GM12878 (cell line): ENCODE data around the gene HCN4. TPM values are rescaled to one million over a fixed set of nuclear protein-coding genes. Genes with fewer than 3 reads are reported as not detected.

ENCODE experiments used
- ATAC-seq: fragments of 200-7000 bp; cut with Tn5 transposase; 3 replicates; pipeline ENCODE4 v1.9.1; 2020; ENCODE audit warnings: mild to moderate bottlenecking, moderate library complexity
- BruUV-seq: library from RNA; stranded (reverse); fragments of 400-500 nt; replicated peaks from 2 replicates; lab custom pipeline; 2021; lab: Mats Ljungman, UMichigan
- CTCF ChIA-PET: fragments of 300-600 bp; sonication (Branson Sonifier 250); formaldehyde crosslinking; extraction: SDS; loops from one replicate; lab custom pipeline; 2021; ENCODE audit warnings: inconsistent platforms; lab: Yijun Ruan, JAX
- POLR2A ChIA-PET: fragments of 350-600 bp; formaldehyde crosslinking; extraction: SDS; loops from one replicate; lab custom pipeline; 2021; ENCODE audit warnings: inconsistent platforms; lab: Charles Lee
- RAD21 ChIA-PET: fragments of 300-600 bp; sonication (Branson Sonifier 250); formaldehyde crosslinking; loops from one replicate; lab custom pipeline; 2023; ENCODE audit warnings: antibody characterized with exemption; ENCODE audit not compliant: unreplicated experiment; lab: Charles Lee
- SMC1A ChIA-PET: fragments of 300-600 bp; sonication (Branson Sonifier 250); formaldehyde crosslinking; loops from one replicate; lab custom pipeline; 2023; ENCODE audit not compliant: unreplicated experiment, uncharacterized antibody; lab: Charles Lee
- DNase-seq: peaks from one replicate; pipeline ENCODE4 v3.0.0-alpha.2; 2011; ENCODE audit warnings: low read depth, low spot score
- FAIRE-seq: peaks from 3 replicates; lab custom pipeline; 2011; peaks lifted over from hg19 to GRCh38; lab: Jason Lieb, UNC
- H2AFZ ChIP-seq: 2 replicates; pipeline ENCODE4 v1.6.0; 2011; ENCODE audit warnings: low read depth, low read length, control low read depth; ENCODE audit not compliant: control insufficient read depth
- H3K27ac ChIP-seq: 2 replicates; pipeline ENCODE4 v1.5.1; 2011; ENCODE audit warnings: control low read depth; ENCODE audit not compliant: control insufficient read depth, insufficient read depth
- H3K27me3 ChIP-seq, 2 experiments: replicated peaks in 1 of 2; 2 replicates each; pipeline versions ENCODE4 v1.6.0 to v1.6.1; 2011; ENCODE audit warnings: low read length in 1 of 2; ENCODE audit not compliant: control insufficient read depth in 2 of 2, insufficient read depth in 2 of 2
- H3K36me3 ChIP-seq, 2 experiments: 2 replicates each; pipeline ENCODE4 v1.5.1; 2011; ENCODE audit warnings: low read length in 1 of 2; ENCODE audit not compliant: control insufficient read depth in 2 of 2, insufficient read depth in 2 of 2
- H3K4me1 ChIP-seq: 2 replicates; pipeline ENCODE4 v1.6.1; 2011; ENCODE audit warnings: mild to moderate bottlenecking, low read length, moderate library complexity, mixed read lengths; ENCODE audit not compliant: control insufficient read depth, insufficient read depth
- H3K4me2 ChIP-seq: 2 replicates; pipeline ENCODE4 v1.6.0; 2011; ENCODE audit warnings: control low read depth; ENCODE audit not compliant: control insufficient read depth, insufficient read depth
- H3K4me3 ChIP-seq: fragments of 200-600 bp; sonication (generic); 2 replicates; pipeline ENCODE4 v1.5.1; 2016
- H3K79me2 ChIP-seq: 2 replicates; pipeline ENCODE4 v1.6.0; 2011; ENCODE audit warnings: low read length; ENCODE audit not compliant: control insufficient read depth, insufficient read depth
- H3K9ac ChIP-seq: 2 replicates; pipeline ENCODE4 v1.8.0; 2011; ENCODE audit warnings: low read length, control low read depth, mixed read lengths; ENCODE audit not compliant: control insufficient read depth, insufficient read depth
- H3K9me3 ChIP-seq: replicated peaks from 3 replicates; pipeline ENCODE4 v1.5.1; 2011; ENCODE audit warnings: mild to moderate bottlenecking, low read length; ENCODE audit not compliant: control insufficient read depth, insufficient read depth
- H4K20me1 ChIP-seq: 2 replicates; pipeline ENCODE4 v1.6.0; 2011; ENCODE audit not compliant: control insufficient read depth, insufficient read depth
- ASH2L ChIP-seq: fragments of 300-600, 200-600 bp; sonication (generic); IDR thresholded peaks from 2 replicates; pipeline ENCODE4 v1.6.1; 2017; ENCODE audit warnings: low read depth, mild to moderate bottlenecking, borderline replicate concordance
- ATF2 ChIP-seq: IDR thresholded peaks from 2 replicates; pipeline ENCODE4 v1.6.1; 2012; ENCODE audit warnings: low read length, inconsistent platforms
- BMI1 ChIP-seq: fragments of 450-650 bp; IDR thresholded peaks from 2 replicates; pipeline ENCODE4 v1.6.1; 2016; ENCODE audit warnings: mild to moderate bottlenecking, moderate library complexity, borderline replicate concordance
- CEBPB ChIP-seq, 2 experiments: fragments of 150-350 bp in 1 of 2; IDR thresholded peaks; 2 replicates each; pipeline ENCODE4 v1.6.1; 2012 to 2014; ENCODE audit warnings: low read depth in 2 of 2, low read length in 2 of 2, borderline replicate concordance in 1 of 2, inconsistent platforms in 1 of 2
- CHD4 ChIP-seq: fragments of 200-600 bp; sonication (generic); IDR thresholded peaks from 2 replicates; pipeline ENCODE4 v1.6.1; 2016; ENCODE audit warnings: mild to moderate bottlenecking
- EED ChIP-seq: sonication (generic); IDR thresholded peaks from 2 replicates; pipeline ENCODE4 v1.6.1; 2016; ENCODE audit warnings: antibody characterized with exemption, low read depth
- KAT2A ChIP-seq: conservative IDR thresholded peaks from 2 replicates; pipeline ENCODE4 v1.6.1; 2011; ENCODE audit warnings: low read depth, low read length; ENCODE audit not compliant: control insufficient read depth
- MAX ChIP-seq: IDR thresholded peaks from 2 replicates; pipeline ENCODE4 v1.6.1; 2012; ENCODE audit warnings: low read depth, low read length, improper control_type of control experiment
- REST ChIP-seq: IDR thresholded peaks from 2 replicates; pipeline ENCODE4 v1.6.1; 2012; ENCODE audit warnings: mild to moderate bottlenecking, low read depth, low read length
- SIX5 ChIP-seq: IDR thresholded peaks from 2 replicates; pipeline ENCODE4 v1.6.1; 2011; ENCODE audit warnings: mild to moderate bottlenecking, low read depth, low read length, moderate library complexity; ENCODE audit not compliant: severe bottlenecking
- SPI1 ChIP-seq: IDR thresholded peaks from 2 replicates; pipeline ENCODE4 v1.6.1; 2011; ENCODE audit warnings: low read depth, mild to moderate bottlenecking, low read length, moderate library complexity, borderline replicate concordance; ENCODE audit not compliant: insufficient read depth
- TARDBP ChIP-seq: IDR thresholded peaks from 2 replicates; pipeline ENCODE4 v1.6.1; 2016; ENCODE audit warnings: borderline replicate concordance
- ZNF24 ChIP-seq: fragments of 450-650 bp; IDR thresholded peaks from 2 replicates; pipeline ENCODE4 v1.6.1; 2017; ENCODE audit warnings: antibody characterized with exemption, mild to moderate bottlenecking
- WGBS: methylation state at CpG from one replicate; pipeline ENCODE4 v1.1.6; 2016; ENCODE audit warnings: low lambda C conversion rate; ENCODE audit not compliant: insufficient replicate concordance, insufficient coverage; ENCODE audit errors: missing lambda C conversion rate; 5-methylcytosine and 5-hydroxymethylcytosine counted together
- in situ Hi-C: fragments of 300-500 bp; cut with MboI; formaldehyde crosslinking; loops from 9 replicates; pipeline ENCODE4 v1.14.3; 2018; ENCODE audit warnings: mixed read lengths
- intact Hi-C: fragments of 100-400 bp; cut with micrococcal nuclease; formaldehyde crosslinking; loops from one replicate; pipeline ENCODE4 v1.14.2; 2022; ENCODE audit not compliant: unreplicated experiment
- polyA plus RNA-seq, 11 experiments: library from polyadenylated mRNA; depleted of rRNA in 4 of 11; unstranded in 6 of 11; stranded (reverse) in 5 of 11; fragments of >200 nt; fragmentation: Nextera tagmentation in 4 of 11; fragmentation: Illumina TruSeq in 1 of 11; extraction: Ambion mirVana in 4 of 11; extraction: Trizol in 1 of 11; gene quantifications; 1 replicate in 1 of 11; 2 replicates in 10 of 11; pipeline versions ENCODE4 v1.2.1 to v1.2.3, GENCODE V29; 2011 to 2016; ENCODE audit warnings: inconsistent platforms in 2 of 11, missing spikeins in 2 of 11, low read depth in 1 of 11
- total RNA-seq, 4 experiments: library from RNA; depleted of rRNA in 3 of 4; stranded (reverse); fragments of >200 nt in 3 of 4; fragmentation: Illumina TruSeq in 1 of 4; extraction: Trizol in 1 of 4; gene quantifications; 2 replicates each; pipeline versions ENCODE4 v1.2.1 to v1.2.3, GENCODE V29; 2013 to 2021
- TF ChIP-seq, protein P1 (sequence below): IDR thresholded peaks from 2 replicates; pipeline ENCODE4 v1.6.1; 2011; ENCODE audit warnings: low read depth, mild to moderate bottlenecking, low read length, moderate library complexity, borderline replicate concordance; ENCODE audit errors: extremely low read depth

The HCN4 gene
- total and polyA plus RNA-seq, 10 of the 15 experiments (the other 5 are each of a cell fraction or from before 2014, with no cell fraction given) = 0.03 to 0.10 TPM; not detected in 8

- FAIRE-seq = no peak
- 33% methylated on average over 3 of the region's 3 CpGs for WGBS
- RAD21 ChIA-PET = no interaction called here
- no peaks in the 10 kb centered on the region for H3K4me1 ChIP-seq
- SMC1A ChIA-PET = interaction anchor here (0.6 kb wide), 1 partner anchor 331 kb away, joined by 3 read pairs; no protein-coding TSS in a partner anchor
- no peak for DNase-seq
- no peaks in the 10 kb centered on the region for H3K27me3 ChIP-seq
- no peaks in the 10 kb centered on the region for H3K36me3 ChIP-seq
- H3K27ac ChIP-seq = no peak overlapping the region
- POLR2A ChIA-PET = no interaction called here
- no peak overlapping the region for H3K4me3 ChIP-seq
- in situ Hi-C loops (no loop called here), intact Hi-C loops (no loop called here)
- H3K79me2 ChIP-seq = no peaks in the 10 kb centered on the region
- no TSS peak for BruUV-seq
- no peak overlapping the region for H2AFZ ChIP-seq
- H3K9ac ChIP-seq = no peak overlapping the region
- no peak for ATAC-seq
- H3K9me3 ChIP-seq = no peaks in the 10 kb centered on the region
- TF ChIP-seq CEBPB (IDR thresholded peaks at IDR 0.05; ENCODE audit: borderline replicate concordance in 1 of 2, low read depth in 2 of 2, low read length in 2 of 2) (no peak), TARDBP (no peak), CHD4 (no peak), SIX5 (no peak), ZNF24 (no peak), KAT2A (no peak), ASH2L (no peak), EED (no peak), ATF2 (no peak), BMI1 (no peak), MAX (no peak), REST (no peak), SPI1 (no peak)
- TF ChIP-seq, protein P1, sequence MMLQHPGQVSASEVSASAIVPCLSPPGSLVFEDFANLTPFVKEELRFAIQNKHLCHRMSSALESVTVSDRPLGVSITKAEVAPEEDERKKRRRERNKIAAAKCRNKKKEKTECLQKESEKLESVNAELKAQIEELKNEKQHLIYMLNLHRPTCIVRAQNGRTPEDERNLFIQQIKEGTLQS = no peak
- H3K4me2 ChIP-seq = no peak overlapping the region
- no peaks in the 10 kb centered on the region for H4K20me1 ChIP-seq
- CTCF ChIA-PET = no interaction called here
Observed at GRCh38 chr15:73414876-73415275, 46.1 kb upstream of the HCN4 start.
